H1 (cell line): ENCODE results near the gene CUBN. TPM values are rescaled to one million over a fixed set of nuclear protein-coding genes. Genes with fewer than 3 reads are reported as not detected.

ENCODE experiments used
- CTCF ChIA-PET: fragments of 300-600 bp; sonication (Branson Sonifier 250); formaldehyde crosslinking; loops from one replicate; lab custom pipeline; 2021; ENCODE audit not compliant: partially characterized antibody; lab: Charles Lee
- POLR2A ChIA-PET: fragments of 300-600 bp; sonication (Branson Sonifier 250); formaldehyde crosslinking; loops from one replicate; lab custom pipeline; 2021; ENCODE audit warnings: inconsistent platforms; ENCODE audit not compliant: partially characterized antibody; lab: Charles Lee
- DNase-seq, 2 experiments: peaks; one replicate each; pipeline versions ENCODE4 v3.0.0 to v3.0.0-alpha.2; 2010 to 2022; ENCODE audit warnings: low spot score in 2 of 2, low read depth in 1 of 2, mixed read lengths in 1 of 2
- FAIRE-seq: peaks from 2 replicates; lab custom pipeline; 2011; peaks lifted over from hg19 to GRCh38; lab: Jason Lieb, UNC
- H2AFZ ChIP-seq: 2 replicates; pipeline ENCODE4 v1.8.1; 2012; ENCODE audit warnings: low read length, inconsistent platforms
- H2AK5ac ChIP-seq: 2 replicates; pipeline ENCODE4 v1.6.1; 2013; ENCODE audit warnings: low read depth, low read length
- H2BK120ac ChIP-seq: replicated peaks from 2 replicates; pipeline ENCODE3; 2013; ENCODE audit warnings: low read depth, low read length, inconsistent platforms
- H2BK12ac ChIP-seq: 2 replicates; pipeline ENCODE4 v1.6.1; 2013; ENCODE audit warnings: low read depth, low read length
- H2BK15ac ChIP-seq: 2 replicates; pipeline ENCODE4 v1.6.1; 2013; ENCODE audit warnings: low read length
- H2BK20ac ChIP-seq: 2 replicates; pipeline ENCODE4 v1.6.1; 2013; ENCODE audit warnings: low read length
- H2BK5ac ChIP-seq: 2 replicates; pipeline ENCODE4 v1.6.1; 2013; ENCODE audit warnings: low read depth, low read length
- H3K14ac ChIP-seq: 2 replicates; pipeline ENCODE4 v1.6.1; 2013; ENCODE audit warnings: inconsistent platforms; ENCODE audit not compliant: insufficient read length
- H3K18ac ChIP-seq: 2 replicates; pipeline ENCODE4 v1.6.1; 2013; ENCODE audit warnings: low read length; ENCODE audit errors: extremely low read depth
- H3K23ac ChIP-seq: 2 replicates; pipeline ENCODE4 v1.6.1; 2013; ENCODE audit warnings: inconsistent platforms; ENCODE audit not compliant: insufficient read length
- H3K23me2 ChIP-seq: 2 replicates; pipeline ENCODE4 v1.6.1; 2013; ENCODE audit warnings: low read depth, low read length
- H3K27ac ChIP-seq: 2 replicates; pipeline ENCODE4 v1.6.1; 2011; ENCODE audit warnings: low read depth, low read length, inconsistent platforms
- H3K27me3 ChIP-seq, 4 experiments: replicated peaks in 1 of 4; 1 replicate in 1 of 4; 2 replicates in 3 of 4; pipeline versions ENCODE4 v1.6.1 to v1.8.1; 2011 to 2013; ENCODE audit warnings: low read length in 3 of 4, mild to moderate bottlenecking in 3 of 4, inconsistent platforms in 2 of 4, mixed read lengths in 2 of 4, moderate library complexity in 1 of 4; ENCODE audit not compliant: control insufficient read depth in 3 of 4, insufficient read depth in 3 of 4; ENCODE audit errors: extremely low read depth in 1 of 4
- H3K36me3 ChIP-seq, 4 experiments: 2 replicates each; pipeline versions ENCODE4 v1.6.1 to v1.8.1; 2011 to 2013; ENCODE audit warnings: mild to moderate bottlenecking in 4 of 4, low read length in 3 of 4, moderate library complexity in 2 of 4, control low read depth in 1 of 4, inconsistent platforms in 1 of 4; ENCODE audit not compliant: insufficient read depth in 4 of 4, control insufficient read depth in 2 of 4
- H3K4ac ChIP-seq: replicated peaks from 2 replicates; pipeline ENCODE3; 2013; ENCODE audit warnings: low read length, low read depth, mixed read lengths, inconsistent platforms; ENCODE audit not compliant: insufficient read length
- H3K4me1 ChIP-seq, 4 experiments: replicated peaks in 1 of 4; 1 replicate in 1 of 4; 2 replicates in 3 of 4; pipeline versions ENCODE4 v1.6.1 to v1.8.1; 2011 to 2013; ENCODE audit warnings: low read length in 3 of 4, inconsistent platforms in 2 of 4, mixed read lengths in 1 of 4; ENCODE audit not compliant: insufficient read depth in 4 of 4, control insufficient read depth in 3 of 4
- H3K4me2 ChIP-seq, 2 experiments: 2 replicates each; pipeline versions ENCODE4 v1.6.1 to v1.8.1; 2011 to 2013; ENCODE audit warnings: low read depth in 2 of 2, low read length in 2 of 2, control low read depth in 1 of 2, inconsistent platforms in 1 of 2, mild to moderate bottlenecking in 1 of 2; ENCODE audit not compliant: insufficient read depth in 1 of 2
- H3K4me3 ChIP-seq, 4 experiments: fragments of 200-600, 300-600 bp in 1 of 4; sonication (generic), shearing (Covaris generic), sonication (Bioruptor Twin) in 1 of 4; 2 replicates each; pipeline versions ENCODE4 v1.5.1 to v1.8.1; 2011 to 2016; ENCODE audit warnings: low read length in 4 of 4, low read depth in 3 of 4, control low read depth in 2 of 4, inconsistent platforms in 2 of 4, mild to moderate bottlenecking in 2 of 4, mixed read lengths in 1 of 4, moderate library complexity in 1 of 4; ENCODE audit not compliant: insufficient read depth in 2 of 4; ENCODE audit errors: extremely low read depth in 1 of 4
- H3K56ac ChIP-seq: replicated peaks from 2 replicates; pipeline ENCODE3; 2013; ENCODE audit warnings: low read depth, mild to moderate bottlenecking, mixed read lengths, low read length, inconsistent platforms; ENCODE audit not compliant: insufficient read length
- H3K79me1 ChIP-seq: 2 replicates; pipeline ENCODE4 v1.6.1; 2013; ENCODE audit warnings: low read depth, low read length, control low read depth
- H3K79me2 ChIP-seq, 2 experiments: 2 replicates each; pipeline versions ENCODE4 v1.6.1 to v1.8.1; 2012 to 2013; ENCODE audit warnings: low read length in 2 of 2, mild to moderate bottlenecking in 2 of 2, inconsistent platforms in 1 of 2; ENCODE audit not compliant: insufficient read depth in 2 of 2, control insufficient read depth in 1 of 2
- H3K9ac ChIP-seq, 4 experiments: replicated peaks in 1 of 4; 1 replicate in 1 of 4; 2 replicates in 3 of 4; pipeline versions ENCODE4 v1.6.1 to v1.8.1; 2011 to 2013; ENCODE audit warnings: low read depth in 3 of 4, low read length in 3 of 4, control low read depth in 2 of 4, mild to moderate bottlenecking in 2 of 4, moderate library complexity in 2 of 4, inconsistent platforms in 1 of 4; ENCODE audit errors: extremely low read depth in 1 of 4
- H3K9me3 ChIP-seq, 2 experiments: 2 replicates each; pipeline versions ENCODE4 v1.6.1 to v1.8.1; 2012 to 2013; ENCODE audit warnings: mild to moderate bottlenecking in 2 of 2, moderate library complexity in 2 of 2, control low read depth in 1 of 2, inconsistent platforms in 1 of 2, low read depth in 1 of 2, low read length in 1 of 2, mixed read lengths in 1 of 2; ENCODE audit not compliant: insufficient read depth in 2 of 2
- H4K20me1 ChIP-seq, 2 experiments: replicated peaks in 1 of 2; 2 replicates each; pipeline versions ENCODE3 to v1.8.1; 2011 to 2013; ENCODE audit warnings: inconsistent platforms in 2 of 2, low read length in 2 of 2, mild to moderate bottlenecking in 1 of 2; ENCODE audit not compliant: insufficient read depth in 2 of 2, control insufficient read depth in 1 of 2
- H4K5ac ChIP-seq: 2 replicates; pipeline ENCODE4 v1.6.1; 2013; ENCODE audit warnings: low read length, low read depth, mixed read lengths, inconsistent platforms; ENCODE audit not compliant: insufficient read length
- H4K8ac ChIP-seq: 2 replicates; pipeline ENCODE4 v1.8.0; 2013; ENCODE audit warnings: mild to moderate bottlenecking, moderate library complexity, low read length, inconsistent platforms; ENCODE audit not compliant: insufficient read depth; ENCODE audit errors: extremely low read depth
- H4K91ac ChIP-seq: replicated peaks from 2 replicates; pipeline ENCODE3; 2013; ENCODE audit warnings: low read length, mixed read lengths, inconsistent platforms; ENCODE audit not compliant: insufficient read length
- CBX5 ChIP-seq: fragments of 300-800, 300-1000 bp; sonication (generic); IDR thresholded peaks from 2 replicates; pipeline ENCODE4 v1.7.1; 2016; ENCODE audit warnings: antibody characterized with exemption, low read length, low read depth
- POU5F1 ChIP-seq: IDR thresholded peaks from 2 replicates; pipeline ENCODE4 v1.6.1; 2011; ENCODE audit warnings: low read depth, mild to moderate bottlenecking, low read length, moderate library complexity
- WGBS, 2 experiments: shearing (Covaris generic) in 1 of 2; methylation state at CpG; one replicate each; pipeline versions ENCODE4 v1.1.6 to v1.1.7; 2013 to 2015; ENCODE audit warnings: low lambda C conversion rate in 2 of 2, mixed read lengths in 2 of 2, inconsistent platforms in 1 of 2, low coverage in 1 of 2, missing lambda C conversion rate in 1 of 2; ENCODE audit not compliant: insufficient replicate concordance in 2 of 2, insufficient coverage in 1 of 2, insufficient read length in 1 of 2; ENCODE audit errors: extremely low coverage in 1 of 2, missing lambda C conversion rate in 1 of 2; 5-methylcytosine and 5-hydroxymethylcytosine counted together
- polyA plus RNA-seq, 7 experiments: library from polyadenylated mRNA; depleted of rRNA in 3 of 7; stranded (reverse) in 5 of 7; unstranded in 2 of 7; fragments of >200 nt in 5 of 7; fragments of 200-250 nt in 2 of 7; gene quantifications; 1 replicate in 5 of 7; 2 replicates in 1 of 7; 4 replicates in 1 of 7; pipeline versions ENCODE4 v1.2.1 to v1.2.3, GENCODE V29; 2011 to 2013; ENCODE audit warnings: missing spikeins in 2 of 7, mixed read lengths in 2 of 7
- total RNA-seq: library from RNA; stranded (reverse); fragmentation: NEBNext Ultra II Directional; extraction: Animal tissue kit (Norgen Biotek cat#: 25700); gene quantifications from 2 replicates; pipeline ENCODE4 v1.2.1, GENCODE V29; 2021

The CUBN gene
- total and polyA plus RNA-seq, 2 of the 8 experiments (the other 6 are each of a cell fraction or from before 2014, with no cell fraction given) = 0.04 to 0.08 TPM

- no peak overlapping the region for H2BK15ac ChIP-seq
- no peaks in the 10 kb centered on the region for H3K27me3 ChIP-seq
- H4K20me1 ChIP-seq = no peaks in the 10 kb centered on the region
- H3K23ac ChIP-seq = no peak overlapping the region
- H3K4ac ChIP-seq = no peak overlapping the region
- H2AFZ ChIP-seq = no peak overlapping the region
- H2BK20ac ChIP-seq = no peak overlapping the region
- POLR2A ChIA-PET = no interaction called here
- H4K5ac ChIP-seq = no peak overlapping the region
- no peak overlapping the region for H2BK120ac ChIP-seq
- DNase-seq (peak in 1 of 2 experiments; percentile 30), FAIRE-seq (no peak)
- H4K8ac ChIP-seq = no peak overlapping the region
- H3K56ac ChIP-seq = no peak overlapping the region
- no peak overlapping the region for H3K4me3 ChIP-seq
- no peak overlapping the region for H3K27ac ChIP-seq
- CTCF ChIA-PET = interaction anchor here (1.2 kb wide), 1 partner anchor 164 kb away, joined by 7 read pairs; no protein-coding TSS in a partner anchor
- no peak overlapping the region for H3K18ac ChIP-seq
- H4K91ac ChIP-seq = no peak overlapping the region
- no peaks in the 10 kb centered on the region for H3K23me2 ChIP-seq
- H2AK5ac ChIP-seq = no peak overlapping the region
- no peaks in the 10 kb centered on the region for H3K79me2 ChIP-seq
- H3K79me1 ChIP-seq = no peaks in the 10 kb centered on the region
- no peak overlapping the region for H3K4me2 ChIP-seq
- TF ChIP-seq CBX5 (no peak), POU5F1 (no peak)
- no peaks in the 10 kb centered on the region for H3K36me3 ChIP-seq
- peaks cover 3 to 4% of the 10 kb centered on the region in 2 experiments; a peak in 3 of 4 replicates for H3K9me3 ChIP-seq
- no peaks in the 10 kb centered on the region for H3K4me1 ChIP-seq
- no peak overlapping the region for H2BK5ac ChIP-seq
- H3K9ac ChIP-seq = no peak overlapping the region
- WGBS, 2 experiments = 91% methylated on average over 11 of the region's 12 CpGs; no CpG with 5 or more reads in 1 of the 2 experiments
- H3K14ac ChIP-seq = no peak overlapping the region
- H2BK12ac ChIP-seq = no peak overlapping the region
Measured at GRCh38 chr10:17006631-17007417, 122.8 kb downstream of the CUBN start.
